SH-SY5Y (cell line): ENCODE results near the gene ADAMTS2.

Experiments used
- GATA2 ChIP-seq: IDR thresholded peaks from 2 replicates; pipeline ENCODE4 v1.6.1; 2011; ENCODE audit warnings: mild to moderate bottlenecking, low read depth, low read length
- GATA3 ChIP-seq: IDR thresholded peaks from 2 replicates; pipeline ENCODE4 v1.6.1; 2011; ENCODE audit warnings: low read depth, mild to moderate bottlenecking, low read length, moderate library complexity

GRCh38 chr5:179184521-179185050 is 160.7 kb downstream of the ADAMTS2 start:
- TF ChIP-seq GATA3 (no peak), GATA2 (no peak)
